ENCODE measurements around the gene EFNA3.

- TF ChIP-seq CTCF (IDR thresholded peaks at IDR 0.05) (no peak), POLR2A (IDR thresholded peaks at IDR 0.05) (no peak)
Observed at GRCh38 chr1:155070721-155071569, 7.7 kb upstream of the EFNA3 start.
